HG02852 (cell line): ENCODE measurements around the gene CCDC85C.
A peak's percentile ranks its signal among the peaks of the same experiment; 100 is the strongest.

Experiments
- ATAC-seq: cut with Tn5 transposase; IDR thresholded peaks from one replicate; pipeline ENCODE4 v1.9.1; 2021; ENCODE audit warnings: mild to moderate bottlenecking, moderate library complexity; ENCODE audit not compliant: unreplicated experiment

The CCDC85C gene

DNA sequence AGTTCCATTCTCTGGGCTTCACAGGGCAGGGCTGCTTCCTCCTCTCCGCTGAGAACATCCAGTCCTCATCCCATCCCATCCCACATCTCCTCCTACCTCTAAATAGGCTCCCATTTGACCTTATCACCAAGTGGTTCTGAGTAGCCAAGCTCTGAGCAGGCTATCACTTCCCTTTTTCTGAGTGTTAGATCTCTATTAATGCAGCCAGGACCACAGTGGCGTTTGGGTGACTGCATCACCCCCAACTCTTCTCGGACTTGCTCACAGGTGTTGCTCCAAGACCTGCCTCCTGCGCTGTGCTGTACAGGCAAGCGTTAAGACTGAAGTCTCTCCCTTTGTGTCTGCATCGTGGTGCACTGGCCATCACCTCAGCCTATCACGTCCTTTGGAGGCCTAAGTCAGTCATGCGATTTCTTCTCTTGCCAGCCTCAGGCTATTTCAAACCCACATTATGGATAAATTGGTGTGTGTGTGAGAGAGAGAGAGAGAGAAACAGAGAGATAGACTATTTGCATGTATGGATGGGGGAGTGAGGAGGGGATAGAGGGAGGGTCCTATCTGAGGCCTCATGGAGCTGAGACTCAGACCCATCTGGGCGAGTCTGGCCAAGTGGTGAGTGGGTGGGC is 28.5 kb upstream of the CCDC85C start:
- ATAC-seq, result no peak

DNA sequence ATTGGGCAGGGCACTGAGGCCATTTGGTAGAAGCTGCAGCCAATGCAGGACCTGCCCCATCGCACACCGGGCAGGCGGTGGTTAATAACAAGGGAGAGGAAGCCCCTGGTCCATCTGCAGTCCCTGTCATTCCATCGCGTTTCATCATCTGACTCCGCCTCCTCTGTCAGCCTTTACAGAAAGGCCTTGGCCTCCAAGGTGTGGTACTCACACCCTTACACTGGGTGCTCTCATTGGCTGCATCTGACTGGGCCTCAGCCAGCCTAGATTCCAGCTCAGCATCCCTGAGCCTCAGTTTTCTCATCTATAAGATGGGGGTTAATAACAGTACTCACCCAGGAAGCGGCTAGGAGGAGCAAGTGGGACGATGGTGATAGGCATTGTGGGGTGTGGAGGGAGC is 26.2 kb upstream of the CCDC85C start:
- no peak for ATAC-seq

DNA sequence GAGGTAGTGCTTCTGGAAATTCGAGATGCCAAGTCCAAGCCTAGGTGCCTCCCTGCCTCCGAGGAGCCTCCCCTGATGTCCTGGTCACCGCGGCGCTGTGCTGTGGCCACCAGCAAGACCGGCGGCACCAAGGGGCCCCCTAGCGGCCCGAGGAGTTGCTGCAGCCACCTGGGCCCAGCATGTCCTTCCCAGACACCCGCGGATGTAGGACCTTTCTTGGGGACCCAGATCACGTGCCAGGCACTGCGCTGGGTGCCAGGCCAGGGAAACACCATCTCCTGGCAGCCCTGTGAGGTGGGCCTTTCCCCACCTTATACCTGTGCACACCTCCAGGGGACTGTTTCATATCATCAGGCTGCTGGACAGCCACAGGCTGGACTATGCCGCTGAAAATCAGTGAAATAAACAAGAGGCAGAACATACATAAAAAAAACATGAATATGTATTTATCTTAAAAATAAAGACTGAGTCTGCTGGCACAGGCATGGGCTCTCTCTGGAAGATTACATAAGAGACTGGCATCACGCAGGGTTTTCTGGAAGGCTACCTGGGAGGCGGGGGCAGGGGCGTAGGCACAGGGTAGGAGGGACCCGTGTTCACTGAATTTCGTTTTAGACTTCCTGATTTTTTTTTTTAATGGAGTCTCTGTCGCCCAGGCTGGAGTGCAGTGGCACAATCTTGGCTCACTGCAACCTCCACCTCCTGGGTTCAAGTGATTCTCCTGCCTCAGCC is 25.0 kb upstream of the CCDC85C start:
- peak; percentile 73 for ATAC-seq

DNA sequence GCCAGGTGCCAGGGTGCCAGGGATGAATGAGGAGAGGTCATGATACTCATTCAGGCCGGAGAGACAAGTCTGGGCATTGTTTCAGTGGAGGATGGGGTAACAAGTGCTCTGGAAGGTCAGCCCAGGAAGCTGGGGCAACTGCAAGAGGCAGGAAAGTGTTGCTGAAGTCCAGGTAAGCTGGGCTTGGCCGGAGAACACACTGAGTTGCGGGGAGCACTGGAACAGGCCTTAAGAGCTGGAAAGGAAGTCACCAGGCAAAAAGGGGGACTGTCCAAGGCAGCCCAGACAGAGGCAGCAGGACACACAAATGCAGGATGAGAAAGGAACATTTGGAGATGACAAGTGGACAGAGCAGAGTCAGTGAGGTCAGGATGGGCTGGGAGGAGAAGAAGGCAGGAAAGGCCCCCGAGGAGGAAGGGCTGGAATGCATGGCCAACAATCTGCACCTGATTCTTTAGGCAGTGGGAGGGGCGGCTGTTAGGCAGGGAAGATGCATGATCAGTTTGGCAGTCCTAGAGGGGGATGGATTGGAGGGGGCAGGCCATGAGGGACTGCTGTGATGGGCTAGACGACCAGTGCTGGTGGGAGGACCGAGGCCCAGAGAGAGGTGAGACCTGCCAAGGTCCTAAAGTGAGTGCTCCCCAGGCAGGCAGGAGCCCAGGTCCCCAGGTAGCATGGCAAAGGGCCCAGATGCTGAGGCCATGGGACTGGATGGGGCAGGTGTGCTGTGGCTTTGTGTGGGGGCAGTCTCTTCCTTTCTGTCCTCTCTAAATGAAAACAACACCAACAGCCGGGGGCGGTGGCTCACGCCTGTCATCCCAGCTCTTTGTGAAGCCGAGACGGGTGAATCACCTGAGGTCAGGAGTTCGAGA is 23.7 kb upstream of the CCDC85C start:
- ATAC-seq, result no peak

DNA sequence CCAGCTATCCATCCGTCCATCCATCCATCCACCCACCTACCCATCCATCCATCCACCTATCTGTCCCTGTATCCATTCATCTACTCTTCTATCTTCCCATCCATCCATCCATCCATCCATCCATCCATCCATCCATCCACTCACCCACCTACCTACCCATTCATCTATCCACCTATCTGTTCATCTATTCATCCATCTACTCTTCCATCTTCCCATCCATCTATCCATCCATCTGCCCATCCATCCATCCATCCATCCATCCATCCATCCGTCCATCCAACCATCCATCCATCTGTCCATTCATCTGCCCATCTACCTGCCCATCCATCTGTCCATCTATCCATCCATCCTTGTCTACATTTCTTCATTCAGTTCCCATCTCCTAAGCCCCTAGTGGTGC is 23.1 kb upstream of the CCDC85C start:
- no peak for ATAC-seq

DNA sequence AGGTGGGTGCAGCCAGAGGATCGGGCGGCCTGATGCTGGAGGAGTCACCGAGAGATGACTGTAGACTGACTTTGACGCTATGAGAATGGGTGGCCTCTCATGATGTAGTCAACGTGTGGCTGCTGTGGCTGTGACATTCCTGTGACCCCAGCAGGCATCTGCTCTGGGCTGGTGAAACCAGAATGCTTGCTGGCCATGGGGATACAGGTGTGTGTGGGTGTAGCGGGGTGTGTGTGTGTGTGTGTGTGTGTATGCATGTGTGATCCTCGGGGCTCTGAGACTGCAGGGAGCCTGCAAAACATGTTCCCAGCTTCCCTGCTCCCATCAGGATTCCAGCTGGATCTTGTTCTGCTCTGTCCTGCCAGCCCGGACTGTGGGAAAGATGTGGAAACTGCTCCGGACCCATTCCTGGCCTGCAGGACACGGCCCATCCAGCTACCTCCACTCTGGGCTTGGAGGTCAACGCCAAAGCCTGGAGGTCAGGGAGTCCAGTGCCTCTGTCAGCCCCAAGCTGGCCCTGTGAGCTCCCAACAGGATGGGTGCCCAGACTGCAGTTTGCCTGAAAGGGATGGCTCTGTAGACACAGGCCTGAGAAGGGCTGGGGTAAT is 22.1 kb upstream of the CCDC85C start:
- no peak for ATAC-seq

DNA sequence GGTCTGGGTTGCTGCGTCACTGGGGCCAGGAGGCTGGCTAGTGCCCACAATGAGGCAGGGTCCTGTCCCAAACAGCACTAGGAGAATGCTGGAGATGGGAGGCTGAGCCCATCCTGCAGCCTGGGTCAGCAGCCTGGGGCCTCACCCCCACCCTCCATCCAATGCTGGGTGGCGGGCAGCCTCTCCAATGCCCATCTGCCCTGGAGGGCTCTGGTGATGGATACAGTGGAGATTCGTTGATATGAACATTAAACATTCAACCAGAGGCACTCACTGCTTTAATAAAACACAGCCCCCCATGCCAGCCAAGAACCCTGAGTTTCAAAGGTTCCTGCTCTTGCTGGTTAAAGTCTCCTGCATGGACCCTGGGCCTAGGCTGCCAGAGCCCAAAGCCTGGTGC is 21.5 kb upstream of the CCDC85C start:
- no peak for ATAC-seq

DNA sequence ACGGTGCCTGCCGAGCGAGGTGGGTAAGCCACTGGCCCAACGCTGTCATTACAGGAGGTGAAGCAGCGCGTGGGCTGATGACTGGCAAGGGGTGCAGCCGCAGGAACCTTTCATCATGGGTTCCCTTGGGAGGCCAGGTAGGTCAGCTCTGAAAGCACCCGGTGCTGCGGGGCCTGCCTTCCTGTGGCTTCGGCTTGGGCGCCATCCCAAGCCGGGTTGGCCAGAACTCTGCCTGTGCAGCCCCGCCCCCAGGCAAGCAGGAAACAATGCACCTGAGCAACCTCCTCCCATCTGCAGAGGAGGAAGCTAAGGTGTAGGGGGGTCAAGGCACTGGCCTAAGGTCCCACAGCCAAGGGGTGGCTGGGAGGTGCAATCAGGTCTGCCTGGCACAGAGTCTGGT is 21.0 kb upstream of the CCDC85C start:
- no peak for ATAC-seq

DNA sequence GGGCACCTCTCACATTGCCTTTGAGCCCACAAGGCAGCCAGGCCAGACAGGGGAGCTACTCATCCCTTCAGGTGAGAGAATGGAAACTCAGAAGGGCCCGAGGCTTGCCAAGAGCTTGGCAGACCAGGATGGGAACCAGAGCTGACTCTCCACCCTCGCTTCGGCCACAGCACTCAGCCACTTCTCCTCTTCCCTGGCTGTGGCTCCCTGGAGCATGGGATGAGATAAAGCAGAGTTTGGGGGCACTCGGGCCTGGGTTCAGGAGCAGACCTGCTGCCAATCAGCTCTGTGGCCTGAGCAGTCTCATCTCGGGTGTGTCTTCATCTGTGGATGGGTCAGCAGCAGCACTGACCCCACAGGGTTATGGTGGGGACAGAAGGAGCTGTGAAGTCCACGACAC is 20.0 kb upstream of the CCDC85C start:
- ATAC-seq, result no peak

DNA sequence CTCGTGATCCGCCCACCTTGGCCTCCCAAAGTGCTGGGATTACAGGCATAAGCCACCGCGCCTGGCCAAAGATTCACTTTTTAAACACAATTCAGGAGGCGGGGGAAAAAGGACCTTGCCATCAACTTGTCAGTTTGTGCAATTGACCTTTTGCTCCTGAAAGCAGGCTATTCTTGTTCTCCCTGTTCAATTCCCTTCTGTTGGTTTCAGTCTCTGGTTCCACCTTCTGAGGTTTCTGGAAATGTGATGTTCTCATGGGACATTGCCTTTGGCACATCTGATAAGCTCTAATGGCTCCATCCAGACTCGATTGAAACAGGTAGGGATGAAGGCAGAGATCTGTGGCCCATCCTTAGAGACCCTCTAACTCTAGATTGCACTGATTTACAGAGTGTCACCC is 17.9 kb upstream of the CCDC85C start:
- no peak for ATAC-seq

DNA sequence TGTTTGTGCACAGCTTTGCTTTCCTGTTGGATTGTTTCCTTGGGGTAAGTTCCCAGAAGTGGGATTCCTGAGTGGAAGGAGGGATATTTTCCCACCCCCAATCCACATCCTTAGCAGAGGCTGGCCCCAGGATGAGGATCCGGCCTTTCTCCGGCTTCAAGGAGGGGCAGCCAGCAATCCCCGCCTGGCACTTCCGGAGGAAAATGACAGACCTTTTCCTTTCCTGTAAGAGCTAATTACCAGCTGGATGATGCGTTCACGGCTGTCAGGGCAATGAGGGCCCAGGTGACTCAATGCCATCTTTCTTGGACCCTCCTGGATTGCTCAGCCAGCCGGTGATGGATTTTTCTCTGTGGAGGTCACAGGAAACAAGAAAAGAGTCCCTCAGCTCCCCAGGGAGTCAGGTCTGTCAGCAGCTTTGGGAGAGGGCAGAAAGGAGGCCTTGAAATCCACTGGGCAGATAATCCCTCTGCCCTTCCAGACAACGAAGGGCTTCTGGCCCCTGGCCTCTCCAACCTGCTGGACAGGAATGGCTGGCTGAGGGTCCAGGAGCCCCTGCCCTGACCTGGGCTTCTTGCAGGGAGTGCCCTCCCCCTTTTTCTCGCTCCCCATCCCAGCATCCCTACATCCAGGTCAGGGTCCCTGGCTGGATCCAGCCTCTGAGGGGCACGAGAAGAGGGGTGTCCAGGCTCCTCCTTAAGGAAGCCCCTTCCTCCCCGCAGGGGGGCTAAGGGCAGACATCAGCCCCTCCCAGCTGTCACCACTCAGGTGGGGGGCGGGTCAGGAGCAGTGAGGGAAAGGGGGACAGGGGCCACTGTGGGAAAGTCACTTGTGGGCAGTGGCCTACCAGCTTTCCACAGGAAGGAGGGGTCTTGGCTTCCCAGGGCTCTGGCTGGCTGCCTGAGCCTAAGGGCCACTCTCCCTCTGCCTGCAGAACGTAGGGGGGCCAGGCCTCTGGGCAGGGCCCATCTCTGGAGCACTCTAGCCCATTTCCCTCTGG is 16.1 kb upstream of the CCDC85C start:
- ATAC-seq, result no peak

DNA sequence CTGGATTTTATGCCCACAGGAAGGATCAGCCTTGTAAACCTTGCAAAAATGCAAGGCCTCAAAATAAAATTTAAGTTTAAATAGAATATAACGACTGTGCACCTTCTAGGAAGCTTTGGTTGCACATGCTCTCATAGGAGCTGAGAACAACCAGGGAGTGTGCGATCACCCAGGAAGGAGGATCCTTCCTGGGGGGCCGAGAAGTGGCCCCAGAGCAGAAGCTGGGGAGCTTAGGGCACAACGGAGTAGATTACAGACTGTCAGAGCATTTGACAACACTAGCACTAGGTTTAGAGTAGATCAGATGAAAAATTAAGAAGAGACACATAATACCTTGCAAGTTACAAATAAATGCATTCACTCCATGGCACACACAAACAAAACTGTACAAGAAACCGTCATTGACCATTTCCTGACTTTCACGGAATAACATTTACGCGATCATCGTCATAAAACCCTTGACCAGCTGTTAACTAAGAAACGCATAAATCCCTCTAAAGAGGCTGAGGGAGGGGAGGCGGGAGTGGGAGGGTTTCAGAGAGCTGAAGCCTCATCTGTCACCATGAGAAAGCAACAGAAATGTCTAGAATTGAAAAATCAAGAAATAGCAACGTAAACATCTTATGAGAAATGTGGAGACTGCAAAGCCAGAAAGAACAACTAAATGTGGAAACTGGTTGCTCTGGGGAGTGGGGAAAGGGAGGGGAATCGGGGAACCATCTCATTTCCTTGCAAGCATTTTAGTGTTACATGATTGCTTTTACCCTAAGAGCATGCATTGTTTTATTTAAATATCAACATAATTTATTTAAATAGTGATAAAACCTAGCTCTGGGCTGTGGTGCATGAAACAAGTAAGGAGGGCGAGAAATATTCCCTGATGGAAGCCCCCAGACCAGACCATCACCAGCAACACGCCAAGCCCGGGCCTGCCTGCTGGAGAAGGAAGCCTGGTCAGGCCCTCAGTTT is 13.1 kb upstream of the CCDC85C start:
- no peak for ATAC-seq

DNA sequence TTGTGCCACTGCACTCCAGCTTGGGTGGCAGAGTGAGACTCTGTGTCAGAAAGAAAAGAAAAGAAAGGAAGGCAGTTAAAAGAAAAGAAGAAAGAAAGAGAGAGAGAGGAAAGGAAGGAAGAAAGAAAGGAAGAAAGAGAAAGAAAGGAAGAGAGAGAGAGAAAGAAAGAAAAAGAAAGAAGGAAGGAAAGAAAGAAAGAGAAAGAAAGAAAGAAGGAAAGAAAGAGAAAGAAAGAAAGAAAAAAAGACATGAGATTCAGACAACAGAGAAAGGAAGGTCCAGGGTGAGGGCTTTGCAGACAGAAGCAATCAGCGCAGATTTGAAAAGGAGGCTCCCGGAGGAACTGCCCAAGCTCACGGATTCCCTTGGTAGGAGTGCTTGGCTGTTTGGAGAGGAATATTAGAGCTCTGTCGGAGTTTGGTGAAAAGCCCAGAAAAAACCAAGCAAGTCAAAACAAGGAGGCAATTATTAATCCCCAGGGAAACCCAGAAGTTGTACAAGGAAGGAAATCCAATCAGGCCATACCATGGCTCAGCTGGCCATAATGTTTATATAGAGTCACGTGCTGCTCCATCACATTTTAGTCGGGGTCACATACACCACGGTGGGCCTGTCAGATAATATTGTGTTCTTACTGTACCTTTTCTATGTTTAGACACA is 11.6 kb upstream of the CCDC85C start:
- ATAC-seq, result no peak

DNA sequence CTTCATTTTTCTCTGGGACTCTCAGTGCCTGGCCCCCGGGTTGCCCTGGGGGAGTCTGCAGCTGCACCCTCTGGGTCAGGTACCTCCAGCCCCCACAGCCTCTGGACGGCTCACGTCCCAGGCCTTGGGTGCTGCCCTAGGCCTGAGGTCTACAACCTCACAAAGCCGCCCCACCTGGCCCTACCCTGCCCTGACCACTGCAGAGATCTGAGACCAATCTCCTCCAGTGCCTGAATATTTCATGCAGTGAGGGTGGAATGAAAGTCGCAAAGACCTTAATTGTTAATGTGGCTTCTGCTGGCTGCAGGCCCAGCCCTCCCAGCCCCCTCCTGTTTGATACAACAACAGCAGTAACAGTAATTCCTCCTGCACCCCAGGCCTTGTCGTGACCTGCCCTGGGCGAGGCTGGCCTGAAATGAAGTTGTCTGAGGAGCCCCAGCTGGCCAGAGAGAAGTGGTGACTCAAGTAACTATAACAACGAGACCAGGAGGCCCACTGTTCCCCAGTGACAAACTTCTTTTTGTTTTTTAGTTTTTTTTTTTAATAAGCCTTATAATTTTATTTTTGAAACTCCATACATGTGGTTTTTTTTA is 8.8 kb upstream of the CCDC85C start:
- no peak for ATAC-seq

DNA sequence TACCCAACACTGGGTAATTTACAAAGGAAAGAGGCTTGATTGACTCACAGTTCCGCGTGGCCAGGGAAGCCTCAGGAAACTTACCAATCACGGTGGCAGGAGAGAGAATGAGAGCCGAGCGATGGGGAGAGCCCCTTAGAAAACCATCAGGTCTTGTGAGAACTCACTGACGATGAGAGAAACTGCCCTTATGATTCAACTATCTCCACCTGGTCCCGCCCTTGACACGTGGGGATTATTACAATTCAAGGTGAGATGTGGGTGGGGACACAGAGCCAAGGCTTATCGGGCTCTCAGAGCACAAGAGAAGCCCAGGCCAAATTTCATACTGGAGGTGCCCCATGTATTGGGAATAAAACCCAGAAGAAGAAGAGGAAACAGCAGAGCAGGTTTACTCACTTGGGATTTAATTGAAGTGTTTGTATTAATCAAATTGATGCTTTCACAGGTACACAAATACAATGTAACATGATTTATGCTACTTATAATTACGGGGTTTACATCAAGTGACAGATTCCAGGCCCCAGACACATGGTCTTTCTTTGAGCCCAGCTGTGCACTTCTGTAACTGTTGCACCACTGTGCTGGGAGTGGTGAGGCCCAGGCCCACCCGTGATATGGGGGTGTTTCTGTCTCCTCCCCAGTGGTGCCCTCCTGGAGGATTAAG is 8.2 kb upstream of the CCDC85C start:
- no peak for ATAC-seq

DNA sequence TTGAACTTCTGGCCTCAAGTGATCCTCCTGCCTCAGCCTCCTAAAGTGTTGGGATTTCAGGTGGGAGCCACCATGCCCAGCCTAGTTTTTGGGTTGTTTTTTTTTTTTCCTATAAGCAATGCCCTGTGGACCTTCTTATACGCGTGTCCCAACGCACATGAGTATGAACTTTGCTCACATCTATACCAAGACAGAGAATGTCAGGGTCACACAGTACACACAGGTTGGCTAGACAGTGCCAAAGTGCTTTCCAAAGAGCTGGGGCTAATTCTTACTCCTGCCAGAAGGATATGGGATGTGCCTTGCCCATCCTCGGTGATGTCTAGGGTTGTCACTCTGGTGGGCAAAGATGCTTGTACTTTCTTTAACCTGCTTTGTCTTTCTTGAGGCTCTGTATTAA is 7.6 kb upstream of the CCDC85C start:
- ATAC-seq, result no peak

DNA sequence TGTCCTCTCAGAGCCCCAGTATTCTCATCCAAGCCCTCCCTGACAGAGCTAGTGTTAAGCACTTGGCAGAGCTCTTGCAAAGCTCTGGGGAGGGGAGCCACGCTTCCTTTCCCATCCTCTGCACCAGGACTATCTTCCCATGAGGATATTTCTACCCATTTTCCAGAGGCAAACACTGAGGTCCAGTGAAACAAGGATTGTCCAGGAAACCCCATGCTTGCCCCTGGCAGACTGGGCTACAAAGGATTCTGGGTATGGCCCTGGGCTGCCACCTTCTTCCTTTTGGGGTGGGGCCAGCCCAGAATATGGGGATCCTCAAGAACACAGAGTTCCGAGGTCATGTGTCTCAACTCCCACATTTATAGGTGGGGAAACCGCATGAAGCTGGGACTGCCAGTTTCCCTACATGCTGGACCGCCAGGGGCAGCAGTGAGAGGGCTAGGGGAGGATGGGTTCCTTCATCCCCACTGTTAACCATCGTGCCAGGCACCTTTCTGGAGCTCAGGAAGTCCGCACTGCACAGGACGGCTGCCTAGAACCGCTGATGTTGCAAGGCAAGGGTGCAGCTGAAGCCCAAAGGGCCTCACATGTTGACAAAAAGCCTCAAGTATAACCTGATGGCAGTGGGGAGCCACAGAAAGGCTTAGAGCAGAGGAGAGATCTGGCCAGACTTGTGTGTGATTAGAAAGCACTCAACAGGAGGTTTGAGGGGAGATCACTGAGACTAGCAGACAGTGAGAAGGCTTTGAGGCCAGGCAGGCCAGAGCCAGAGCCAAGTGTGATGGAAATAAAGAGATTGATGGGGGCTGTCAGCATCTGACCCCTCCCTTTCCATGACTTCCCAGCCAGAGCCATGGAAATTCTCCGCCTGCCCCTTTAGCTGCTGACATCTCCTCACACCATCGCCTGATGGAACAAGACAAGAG is 5.5 kb upstream of the CCDC85C start:
- no peak for ATAC-seq
